ENCODE data around the gene MTMR6.

DNA sequence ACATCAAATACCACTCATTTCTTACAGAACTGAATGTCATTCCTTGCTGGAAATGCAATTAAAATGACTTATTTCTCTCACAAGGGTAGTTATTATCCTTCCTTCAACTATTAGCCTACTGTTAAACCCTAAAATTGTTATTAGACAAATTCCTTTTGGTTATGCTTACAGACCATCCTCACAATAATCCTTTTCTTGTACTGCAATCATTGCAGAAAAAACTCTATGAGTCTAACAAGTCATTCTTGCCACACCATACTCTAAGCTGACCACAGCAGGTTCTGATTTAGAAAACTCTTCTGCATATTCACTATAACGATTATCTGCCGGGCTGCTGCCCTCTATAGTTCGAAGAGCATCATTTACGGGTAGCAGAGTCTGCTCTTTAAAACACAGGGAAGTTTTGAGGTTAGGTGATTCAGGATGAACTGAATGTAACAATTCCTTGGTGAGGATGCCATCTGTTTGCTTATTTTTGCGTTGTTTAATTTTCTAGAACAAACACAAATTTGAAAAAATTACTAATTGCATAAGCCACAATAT is 38.2 kb downstream of the MTMR6 start:
- TF ChIP-seq, protein P1, sequence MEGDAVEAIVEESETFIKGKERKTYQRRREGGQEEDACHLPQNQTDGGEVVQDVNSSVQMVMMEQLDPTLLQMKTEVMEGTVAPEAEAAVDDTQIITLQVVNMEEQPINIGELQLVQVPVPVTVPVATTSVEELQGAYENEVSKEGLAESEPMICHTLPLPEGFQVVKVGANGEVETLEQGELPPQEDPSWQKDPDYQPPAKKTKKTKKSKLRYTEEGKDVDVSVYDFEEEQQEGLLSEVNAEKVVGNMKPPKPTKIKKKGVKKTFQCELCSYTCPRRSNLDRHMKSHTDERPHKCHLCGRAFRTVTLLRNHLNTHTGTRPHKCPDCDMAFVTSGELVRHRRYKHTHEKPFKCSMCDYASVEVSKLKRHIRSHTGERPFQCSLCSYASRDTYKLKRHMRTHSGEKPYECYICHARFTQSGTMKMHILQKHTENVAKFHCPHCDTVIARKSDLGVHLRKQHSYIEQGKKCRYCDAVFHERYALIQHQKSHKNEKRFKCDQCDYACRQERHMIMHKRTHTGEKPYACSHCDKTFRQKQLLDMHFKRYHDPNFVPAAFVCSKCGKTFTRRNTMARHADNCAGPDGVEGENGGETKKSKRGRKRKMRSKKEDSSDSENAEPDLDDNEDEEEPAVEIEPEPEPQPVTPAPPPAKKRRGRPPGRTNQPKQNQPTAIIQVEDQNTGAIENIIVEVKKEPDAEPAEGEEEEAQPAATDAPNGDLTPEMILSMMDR (IDR thresholded peaks at IDR 0.05; ENCODE audit: poor library complexity), result peak; percentile 56
- no peak for TF ChIP-seq EZH2phosphoT487 (IDR thresholded peaks at IDR 0.05; ENCODE audit: low read depth, severe bottlenecking, unreplicated experiment)

All from hepatocyte (in vitro differentiated cells).